ENCODE results near the gene ABHD8.
"Not testable (repeated sequence)": the region's sequence is repeated elsewhere in the genome, so short reads cannot be mapped to it uniquely, and the experiment has no call there.

Gene ABHD8

DNA sequence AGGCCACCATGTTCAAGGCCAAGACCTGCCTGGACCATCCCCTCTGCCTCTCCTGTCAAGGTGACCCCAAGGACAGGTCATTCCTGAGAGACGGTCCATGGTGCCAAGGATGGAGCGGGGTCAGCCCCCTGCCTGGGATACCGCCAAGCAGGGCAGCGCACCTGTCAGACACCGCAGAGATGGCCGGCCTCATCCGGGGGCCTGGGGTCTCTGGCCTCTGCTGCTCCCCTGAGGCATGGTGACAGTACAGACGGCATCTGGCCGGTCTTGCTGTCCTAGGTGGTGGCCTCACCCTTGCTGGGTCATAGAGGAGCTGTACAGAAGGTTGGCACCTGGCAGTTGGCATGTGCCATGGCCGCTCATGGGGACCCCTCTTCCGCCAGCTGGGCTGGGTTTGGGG, 17.2 kb upstream of the ABHD8 start:
- DNase-seq = no peak

DNA sequence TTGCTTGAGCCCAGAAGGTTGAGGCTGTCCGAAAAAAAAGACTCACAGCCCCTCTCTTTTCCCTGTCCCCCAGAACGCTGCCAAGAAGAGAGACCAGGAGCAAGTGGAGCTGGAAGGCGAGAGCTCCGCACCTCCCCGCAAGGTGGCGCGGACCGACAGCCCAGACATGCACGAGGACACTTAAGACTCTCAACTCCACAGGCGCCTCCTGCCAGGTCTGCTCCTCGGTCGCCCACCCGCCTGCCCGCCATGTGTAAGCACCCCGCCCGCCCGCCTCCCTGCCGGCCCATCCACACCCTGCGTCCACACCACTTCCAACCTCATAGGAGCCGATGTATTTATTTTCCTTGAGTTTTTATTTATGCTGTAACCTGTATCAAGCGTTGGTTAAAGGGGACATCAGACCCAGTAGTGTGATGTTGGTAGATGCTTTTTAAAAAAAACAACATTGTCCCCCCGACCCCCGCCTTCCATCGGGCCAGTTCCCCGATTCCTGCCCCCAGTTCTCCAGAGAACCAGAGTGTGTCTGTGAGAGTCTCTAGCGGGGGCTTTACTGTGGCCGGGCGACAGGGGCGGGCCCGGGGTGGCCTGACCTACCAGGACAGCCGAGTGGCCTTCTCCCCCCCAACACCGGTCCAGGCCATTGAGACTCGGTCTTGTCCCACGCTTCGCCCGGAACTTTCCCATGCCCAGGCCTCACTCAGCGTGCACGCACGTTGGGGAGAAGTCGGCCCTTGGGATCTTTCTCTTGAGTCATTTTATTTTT, 16.4 kb upstream of the ABHD8 start:
- no peak for DNase-seq

- DNase-seq = no peak
Observed at GRCh38 chr19:17318966-17319365, 15.7 kb upstream of the ABHD8 start.

GRCh38 chr19:17314007-17314593, 10.9 kb upstream of the ABHD8 start:
- no peak for DNase-seq

GRCh38 chr19:17312189-17313113, 9.2 kb upstream of the ABHD8 start:
- DNase-seq = no peak

DNA sequence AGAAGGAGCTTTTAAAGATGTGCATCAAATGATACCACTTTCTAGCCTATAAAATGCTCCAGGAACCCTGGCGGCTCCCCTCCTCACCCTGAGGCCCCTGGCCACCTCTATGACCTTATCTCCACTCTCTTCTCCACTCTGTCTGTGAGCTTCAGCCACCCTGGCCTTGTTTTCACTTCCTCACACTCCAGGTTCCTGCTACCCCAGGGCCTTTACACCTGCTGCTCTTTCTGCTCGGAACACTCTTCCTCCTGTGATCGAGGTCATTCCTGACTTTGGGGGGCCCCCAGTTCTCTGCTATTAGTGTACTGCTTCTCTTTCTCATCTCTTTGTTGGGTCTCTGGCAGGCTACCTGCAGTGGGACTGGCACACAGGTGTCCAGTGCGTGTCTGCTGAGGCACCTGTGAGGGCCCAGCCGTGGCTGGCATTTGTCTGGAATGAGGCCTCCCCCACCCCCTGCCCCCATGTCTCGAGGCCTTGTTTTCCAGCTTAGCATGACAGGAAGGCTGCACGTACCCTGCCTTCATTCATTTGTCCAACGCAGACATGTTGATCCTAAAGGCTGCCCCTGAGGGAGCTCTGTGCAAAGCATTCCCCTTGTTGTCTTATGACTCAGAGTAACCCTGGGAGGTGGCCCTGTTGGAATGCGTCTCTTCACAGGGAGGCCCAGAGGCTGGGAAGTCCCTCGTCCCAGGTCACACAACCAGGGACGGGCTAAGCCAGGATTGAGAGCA, 8.4 kb upstream of the ABHD8 start:
- DNase-seq = peak; percentile 83

DNA sequence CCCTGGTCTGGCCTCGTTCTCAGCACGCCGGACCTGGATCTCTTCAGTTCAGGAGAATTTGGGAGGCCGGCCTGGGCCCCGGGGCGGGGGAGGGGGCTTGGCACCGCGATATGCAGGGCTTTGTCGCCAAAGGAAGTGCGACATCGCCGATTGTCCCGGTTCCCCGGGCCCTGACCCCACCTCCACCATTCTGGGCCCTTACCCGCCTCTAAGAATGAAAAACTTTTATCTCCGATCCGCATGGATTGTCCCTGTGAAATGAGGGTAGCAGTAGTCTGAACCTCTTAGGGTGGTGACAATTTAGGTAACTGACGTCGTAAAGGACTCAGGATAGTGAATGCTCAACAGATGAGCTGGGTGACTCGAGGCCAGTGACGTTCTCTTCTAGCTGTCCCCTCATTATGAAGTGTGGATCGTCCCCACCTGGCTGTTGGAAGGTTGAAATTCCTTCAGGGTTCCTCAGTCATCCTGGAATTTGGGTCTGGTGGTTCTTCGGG, 6.8 kb upstream of the ABHD8 start:
- no peak for DNase-seq

DNA sequence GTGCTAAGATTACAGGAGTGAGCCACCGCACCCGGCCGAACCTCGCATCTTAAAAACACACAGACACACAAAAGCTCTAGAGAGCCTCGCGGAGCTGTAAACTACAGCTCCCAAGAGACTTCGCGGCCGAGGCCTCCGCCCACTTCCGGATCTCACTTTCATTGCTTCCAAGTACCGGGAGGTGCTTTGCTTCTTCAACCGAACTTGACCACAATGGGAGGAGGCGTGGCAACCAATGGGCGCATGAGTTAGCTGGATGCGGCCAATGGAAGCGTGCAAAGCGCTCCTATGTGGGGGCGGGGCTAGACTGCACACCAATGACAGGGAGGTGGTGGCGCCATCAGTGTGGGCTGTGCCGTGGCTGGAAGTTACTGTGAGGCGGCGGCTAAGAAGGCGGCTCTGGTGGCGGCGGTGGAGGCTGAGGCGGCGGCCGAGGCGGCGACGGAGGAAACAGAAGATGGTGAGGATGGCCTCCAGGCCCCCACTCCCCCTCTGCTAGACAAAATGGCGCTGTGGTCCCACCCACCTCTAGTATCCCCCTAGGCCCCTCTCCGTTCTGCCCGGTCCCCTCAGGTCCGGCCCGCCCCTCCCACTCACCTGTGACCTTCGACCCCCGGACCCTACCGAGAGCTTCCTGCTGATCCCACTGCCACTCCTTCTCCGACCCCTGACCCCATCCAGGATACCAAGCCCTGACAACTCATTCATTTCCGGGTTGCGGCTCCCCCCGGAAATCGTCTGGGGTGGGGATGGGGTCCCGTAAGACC, 6.2 kb upstream of the ABHD8 start, which contains the start of gene DDA1:
Gene DDA1 (plus strand): TSS at position 366 of the 767 bp plus-strand sequence. CDS start 92 bp downstream, at position 458.
- DNase-seq = peak; percentile 94

- no peak for DNase-seq
Observed at GRCh38 chr19:17307876-17308377, 4.7 kb upstream of the ABHD8 start.

DNA sequence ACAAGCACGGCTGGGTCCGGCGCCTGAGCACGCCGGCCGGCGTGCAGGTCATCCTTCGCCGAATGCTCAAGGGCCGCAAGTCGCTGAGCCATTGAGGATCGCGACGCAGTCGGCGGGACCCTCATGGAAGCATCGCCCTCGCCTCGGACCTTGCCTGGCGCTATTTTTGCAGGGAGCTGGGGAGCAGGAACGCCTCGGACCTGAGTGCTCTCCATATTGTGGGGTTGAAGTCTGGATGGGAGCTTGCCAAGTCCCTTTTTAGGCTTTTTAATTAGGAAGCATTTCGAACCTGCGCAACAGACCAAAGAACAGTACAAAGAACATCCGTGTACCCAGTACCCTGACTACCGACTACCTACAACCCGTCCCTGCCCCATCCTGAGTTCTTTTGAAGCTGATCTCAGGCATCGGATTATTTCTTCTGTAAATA, 3.1 kb upstream of the ABHD8 start:
- DNase-seq = no peak

DNA sequence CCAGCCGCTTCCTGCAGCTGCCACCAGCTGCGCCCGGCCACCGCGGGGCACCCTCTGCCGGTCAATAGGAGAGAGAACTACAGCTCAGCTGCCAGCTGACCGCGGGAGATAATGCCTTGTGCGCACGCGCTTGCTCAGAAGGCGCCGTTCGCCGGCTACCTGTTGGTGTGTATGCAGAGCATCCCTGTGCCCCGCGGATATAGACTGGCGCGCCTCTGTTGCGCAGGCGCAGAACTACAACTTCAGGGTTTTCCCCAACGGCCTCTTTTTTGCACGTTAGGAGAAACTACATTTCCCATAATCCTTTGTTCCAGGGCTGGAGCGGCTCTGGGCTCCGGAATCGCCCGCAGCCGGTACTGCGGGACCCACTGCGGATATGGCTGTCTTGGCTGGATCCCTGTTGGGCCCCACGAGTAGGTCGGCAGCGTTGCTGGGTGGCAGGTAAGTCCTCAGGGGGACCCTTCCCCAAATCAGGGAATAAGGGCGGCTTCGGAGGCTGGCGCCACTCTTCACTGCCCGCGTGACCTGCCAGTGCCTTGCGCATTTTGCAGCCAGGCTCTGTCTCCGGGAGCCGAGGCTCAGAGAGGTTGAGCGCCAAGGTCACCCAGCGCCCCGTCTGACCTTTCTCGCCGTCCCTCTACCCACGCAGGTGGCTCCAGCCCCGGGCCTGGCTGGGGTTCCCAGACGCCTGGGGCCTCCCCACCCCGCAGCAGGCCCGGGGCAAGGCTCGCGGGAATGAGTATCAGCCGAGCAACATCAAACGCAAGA, 2.5 kb upstream of the ABHD8 start, which contains the start of gene MRPL34:
Gene MRPL34 (plus strand): TSS at position 356 of the 768 bp plus-strand sequence. CDS start 21 bp downstream, at position 377.
- DNase-seq = peak; percentile 70

GRCh38 chr19:17305216-17305516, 1.9 kb upstream of the ABHD8 start:
- no peak for DNase-seq

DNA sequence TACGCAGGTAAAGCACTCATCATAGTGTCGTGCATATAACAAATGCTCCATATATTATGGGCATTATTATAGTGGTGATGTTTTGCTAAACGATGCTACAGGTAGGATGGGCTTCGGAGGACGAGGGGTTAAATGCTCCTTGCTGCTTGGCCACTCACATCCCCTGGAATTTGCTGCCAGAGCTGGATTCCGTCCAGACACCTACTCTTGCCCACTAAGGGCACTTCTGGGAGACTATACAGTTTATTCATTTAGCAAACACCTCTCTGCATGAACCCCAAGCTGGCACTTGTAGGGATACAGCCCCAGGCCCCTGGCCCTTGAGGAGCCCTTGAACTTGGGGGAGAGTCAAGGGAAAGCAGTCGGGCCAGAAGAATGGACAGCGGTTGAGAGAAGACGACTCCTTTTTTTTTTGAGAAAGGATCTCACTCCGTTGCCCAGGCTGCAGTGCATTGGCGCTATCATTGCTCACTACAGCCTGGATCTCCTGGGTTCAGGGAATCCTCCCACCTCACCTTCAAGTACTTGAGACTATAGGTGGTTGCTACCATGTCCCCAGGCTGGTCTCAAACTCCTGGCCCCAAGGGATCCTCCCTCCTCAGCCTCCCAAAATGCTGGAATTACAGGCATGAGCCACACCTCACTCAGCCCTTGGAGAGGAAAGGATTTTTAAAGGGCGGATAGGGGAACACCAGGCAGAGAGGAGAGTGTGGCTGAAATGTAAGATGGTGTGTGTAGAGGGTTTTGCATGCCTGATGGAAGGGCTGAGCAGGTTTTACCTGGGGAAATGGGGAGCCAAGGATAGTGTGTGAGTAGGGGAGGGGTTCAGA, 1.4 kb upstream of the ABHD8 start:
- no peak for DNase-seq

GRCh38 chr19:17303940-17304267, 679 bp upstream of the ABHD8 start:
- no peak for DNase-seq

DNA sequence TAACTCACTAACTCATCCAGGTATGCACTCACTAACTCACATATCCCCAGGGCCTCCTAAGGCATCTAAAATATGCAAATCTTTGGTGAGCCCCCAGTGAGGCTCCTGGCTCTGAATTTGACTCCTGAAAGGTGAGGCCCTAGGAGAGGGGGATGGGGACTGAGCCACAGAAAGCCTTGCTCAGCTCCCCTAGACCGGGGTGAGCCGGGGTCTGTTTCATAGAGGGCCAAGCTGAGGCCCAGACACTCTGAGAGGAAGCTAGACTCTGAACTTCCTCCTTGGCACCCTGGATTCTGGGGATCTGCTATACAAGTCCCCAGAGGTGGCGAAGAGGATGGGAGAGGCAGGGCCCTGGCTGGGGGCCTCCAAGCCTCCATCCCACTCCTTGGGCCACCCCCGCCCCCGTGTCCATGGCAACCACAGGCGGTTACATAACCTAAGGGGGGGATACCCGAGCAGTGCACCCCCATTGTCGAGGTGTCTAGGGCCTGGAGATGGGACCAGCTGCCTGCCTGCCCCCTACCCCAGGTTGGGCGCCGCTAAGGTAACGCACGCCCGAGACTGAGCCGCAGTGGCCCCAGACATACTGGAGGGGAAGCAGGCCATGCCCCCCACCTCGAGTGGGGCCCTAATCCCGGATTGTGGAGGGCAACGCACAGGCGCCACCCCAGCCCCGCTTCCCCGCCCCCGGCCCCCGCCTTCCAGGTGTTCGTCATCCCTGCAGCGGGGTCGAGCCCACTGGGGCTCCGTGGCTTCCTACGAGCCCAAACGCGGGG, 646 bp downstream of the ABHD8 start:
- peak; percentile 18 for DNase-seq

DNA sequence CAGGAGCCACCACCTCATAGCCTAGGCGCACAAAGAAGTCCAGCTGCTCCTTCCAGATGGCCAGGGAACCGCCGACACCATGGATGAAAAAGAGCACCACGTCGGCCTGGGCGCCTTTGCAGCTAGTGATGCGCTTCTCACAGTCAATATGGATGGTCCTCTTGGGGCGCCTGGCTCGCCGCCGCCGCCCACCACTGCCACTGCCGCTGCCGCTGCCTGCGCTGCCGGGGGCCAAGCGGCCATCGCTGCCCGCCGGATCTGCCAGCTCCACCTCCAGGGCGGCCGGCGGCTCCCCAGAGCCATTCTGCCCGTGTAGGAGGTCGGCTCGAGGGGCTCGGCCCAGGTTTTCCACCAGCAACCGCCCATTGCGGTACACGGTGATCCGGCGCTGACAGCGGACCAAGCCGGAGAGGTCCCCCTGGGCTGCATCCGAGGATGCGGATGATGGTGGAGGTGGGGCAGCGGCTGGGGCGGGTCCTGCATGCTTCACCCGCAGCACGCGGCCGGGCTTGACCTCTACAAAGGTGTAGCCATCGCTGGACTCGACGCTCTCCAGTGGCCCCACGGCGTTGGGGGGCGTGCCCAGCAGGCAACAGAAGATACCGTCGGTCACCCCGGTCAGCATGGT, 2.1 kb downstream of the ABHD8 start:
- no peak for DNase-seq

DNA sequence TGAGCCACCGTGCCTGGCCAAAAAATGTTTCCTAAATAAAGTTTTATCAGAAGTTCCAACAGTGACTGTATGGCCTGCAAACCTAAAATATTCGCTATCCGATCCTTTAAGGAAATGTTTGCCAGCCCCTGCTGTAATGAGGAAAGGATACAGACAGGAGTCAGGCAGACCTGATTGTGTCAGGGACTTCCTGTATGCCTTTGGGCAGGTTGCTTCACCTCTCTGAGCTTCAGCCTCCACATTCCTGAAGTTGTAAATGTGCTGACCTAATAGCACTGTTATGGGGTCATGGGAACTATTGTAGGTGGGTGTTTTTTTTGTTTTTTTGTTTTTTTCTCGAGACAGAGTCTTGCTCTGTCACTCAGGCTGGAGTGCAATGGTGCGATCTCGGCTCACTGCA, 6.2 kb downstream of the ABHD8 start:
- DNase-seq = no peak

GRCh38 chr19:17296273-17296672, 7.0 kb downstream of the ABHD8 start:
- peak; percentile 77 for DNase-seq

GRCh38 chr19:17295551-17295950, 7.7 kb downstream of the ABHD8 start:
- not testable (repeated sequence) for DNase-seq

All from 8988T (cell line).